Measurements from ENCODE around the gene SSC5D. TPM values are rescaled to one million over a fixed set of nuclear protein-coding genes. Genes with fewer than 3 reads are reported as not detected.

Gene SSC5D
- total RNA-seq, 1 donor from 2014 or later: 0.33 TPM

DNA sequence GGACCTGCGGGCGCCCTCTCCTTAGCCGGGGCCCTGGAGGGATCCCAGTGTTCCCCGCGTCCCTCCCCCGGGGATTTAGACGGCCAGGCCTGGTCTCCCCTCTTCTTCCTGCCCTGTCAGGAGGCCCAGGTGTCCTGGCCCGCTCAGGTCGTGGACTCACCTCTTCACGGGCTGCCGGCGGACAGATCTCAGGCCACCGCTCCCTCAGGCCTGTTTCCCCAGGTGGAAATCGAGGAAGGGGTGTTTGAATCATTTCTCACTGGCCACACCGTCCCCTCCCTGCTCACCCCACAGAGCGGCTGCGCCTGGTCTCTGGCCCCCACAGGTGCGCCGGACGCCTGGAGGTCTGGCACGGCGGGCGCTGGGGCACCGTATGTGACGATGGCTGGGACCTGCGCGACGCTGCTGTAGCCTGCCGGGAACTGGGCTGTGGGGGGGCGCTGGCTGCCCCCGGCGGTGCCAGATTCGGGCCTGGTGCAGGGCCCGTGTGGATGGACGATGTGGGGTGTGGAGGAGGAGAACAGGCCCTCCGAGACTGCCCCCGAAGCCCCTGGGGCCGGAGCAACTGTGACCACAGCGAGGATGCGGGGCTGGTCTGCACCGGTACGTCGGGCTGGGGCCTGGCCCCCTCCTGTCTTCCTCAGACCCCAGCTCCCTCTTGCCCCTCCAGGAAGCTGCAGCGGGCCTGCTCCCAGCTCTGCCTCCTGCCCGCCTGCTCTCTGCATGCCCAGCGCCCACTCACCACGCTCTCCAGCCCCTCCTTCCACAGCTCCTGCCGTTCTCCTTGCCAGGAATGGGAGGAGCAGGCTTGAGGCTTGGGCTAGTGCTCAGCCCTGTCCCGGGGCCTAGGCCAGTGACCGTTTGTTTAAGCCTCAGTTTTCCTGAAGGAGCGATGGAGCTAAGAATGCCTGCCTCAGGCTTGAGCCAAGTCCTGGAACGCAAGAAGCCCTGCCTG is 2.5 kb downstream of the SSC5D start:
- no peak for DNase-seq (ENCODE audit: low read depth)
- Histone ChIP-seq H3K4me3 (ENCODE audit: low read depth, low read length) (no peak overlapping the region), H3K27me3 (ENCODE audit: control insufficient read depth, insufficient read depth, low read length) (no peaks in the 10 kb centered on the region), H3K36me3 (ENCODE audit: control insufficient read depth, insufficient read depth, low read length) (no peaks in the 10 kb centered on the region)
- TF ChIP-seq, protein P1, sequence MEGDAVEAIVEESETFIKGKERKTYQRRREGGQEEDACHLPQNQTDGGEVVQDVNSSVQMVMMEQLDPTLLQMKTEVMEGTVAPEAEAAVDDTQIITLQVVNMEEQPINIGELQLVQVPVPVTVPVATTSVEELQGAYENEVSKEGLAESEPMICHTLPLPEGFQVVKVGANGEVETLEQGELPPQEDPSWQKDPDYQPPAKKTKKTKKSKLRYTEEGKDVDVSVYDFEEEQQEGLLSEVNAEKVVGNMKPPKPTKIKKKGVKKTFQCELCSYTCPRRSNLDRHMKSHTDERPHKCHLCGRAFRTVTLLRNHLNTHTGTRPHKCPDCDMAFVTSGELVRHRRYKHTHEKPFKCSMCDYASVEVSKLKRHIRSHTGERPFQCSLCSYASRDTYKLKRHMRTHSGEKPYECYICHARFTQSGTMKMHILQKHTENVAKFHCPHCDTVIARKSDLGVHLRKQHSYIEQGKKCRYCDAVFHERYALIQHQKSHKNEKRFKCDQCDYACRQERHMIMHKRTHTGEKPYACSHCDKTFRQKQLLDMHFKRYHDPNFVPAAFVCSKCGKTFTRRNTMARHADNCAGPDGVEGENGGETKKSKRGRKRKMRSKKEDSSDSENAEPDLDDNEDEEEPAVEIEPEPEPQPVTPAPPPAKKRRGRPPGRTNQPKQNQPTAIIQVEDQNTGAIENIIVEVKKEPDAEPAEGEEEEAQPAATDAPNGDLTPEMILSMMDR (IDR thresholded peaks at IDR 0.05; ENCODE audit: insufficient read depth, low read length, poor library complexity, severe bottlenecking): no peak

DNA sequence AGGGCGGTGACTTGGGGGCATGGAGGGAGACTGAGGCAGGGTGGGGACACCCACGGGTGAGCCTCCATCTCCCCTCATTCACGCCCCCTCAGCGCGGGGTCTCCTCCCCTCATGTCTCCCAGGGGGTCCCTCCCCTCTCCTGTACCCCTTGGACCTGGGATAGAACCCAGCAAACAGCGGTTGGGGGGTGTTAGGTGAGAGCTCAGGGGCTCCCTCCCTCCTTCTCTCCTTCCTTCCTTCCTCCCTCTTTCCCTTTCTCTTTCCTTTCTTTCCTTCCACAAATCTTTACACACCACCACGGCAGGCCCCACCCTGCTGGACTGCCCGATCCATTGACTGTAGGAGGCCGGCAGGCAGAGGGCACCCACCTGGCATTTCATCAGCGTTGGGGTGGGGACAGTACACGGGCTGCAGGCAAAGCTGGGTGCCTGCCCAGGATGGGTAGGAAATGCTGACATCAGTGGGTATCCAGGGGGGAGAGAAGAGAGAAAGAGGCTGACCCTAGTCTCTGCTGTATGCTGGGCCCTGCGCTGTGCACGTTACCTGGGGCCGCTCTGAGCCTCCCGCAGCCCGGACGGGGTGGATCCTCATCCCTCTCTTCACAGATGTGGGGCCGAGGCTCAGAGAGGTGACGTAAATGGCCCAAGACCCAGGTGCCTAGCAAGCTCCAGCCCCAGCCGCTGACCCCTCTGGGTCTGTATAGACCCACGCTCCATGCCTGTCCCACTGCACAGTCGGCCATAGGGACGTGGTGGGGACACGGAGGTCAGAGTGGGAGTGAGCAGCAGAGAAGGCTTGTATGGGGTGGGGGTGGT is 3.5 kb downstream of the SSC5D start:
- TF ChIP-seq, protein P1 (IDR thresholded peaks at IDR 0.05; ENCODE audit: insufficient read depth, low read length, poor library complexity, severe bottlenecking): no peak
- Histone ChIP-seq H3K27me3 (ENCODE audit: control insufficient read depth, insufficient read depth, low read length) (no peaks in the 10 kb centered on the region), H3K4me3 (ENCODE audit: low read depth, low read length) (no peak overlapping the region), H3K36me3 (ENCODE audit: control insufficient read depth, insufficient read depth, low read length) (no peaks in the 10 kb centered on the region)
- DNase-seq (ENCODE audit: low read depth): no peak

DNA sequence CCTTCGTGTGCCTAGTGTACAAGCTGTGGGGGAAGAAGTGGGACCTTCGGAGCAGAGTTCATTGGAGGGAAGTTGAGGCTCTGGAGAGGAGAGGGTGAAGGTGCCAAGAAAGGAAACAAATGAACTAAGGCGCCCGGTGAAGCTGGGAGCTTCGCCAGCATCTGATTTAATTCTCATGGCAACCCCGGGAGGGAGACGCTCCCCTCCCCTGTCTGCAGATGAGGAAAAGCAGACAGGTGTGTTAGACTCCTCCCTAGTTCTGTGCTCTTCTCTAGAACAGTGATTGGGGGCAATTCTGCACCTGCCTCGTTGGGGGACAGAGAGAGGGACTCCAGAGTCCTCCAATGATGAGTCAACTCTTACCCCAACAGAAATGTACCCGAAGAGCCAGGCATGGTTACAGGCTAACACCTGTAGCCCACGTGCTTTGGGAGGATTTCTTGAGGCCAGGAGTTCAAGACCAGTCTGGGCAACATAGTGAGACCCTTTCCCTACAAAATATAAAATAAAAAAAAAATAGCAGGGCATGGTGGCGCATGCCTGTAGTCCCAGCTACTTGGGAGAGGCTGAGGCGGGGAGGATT is 4.2 kb downstream of the SSC5D start:
- Histone ChIP-seq H3K36me3 (ENCODE audit: control insufficient read depth, insufficient read depth, low read length) (no peaks in the 10 kb centered on the region), H3K4me3 (ENCODE audit: low read depth, low read length) (no peak overlapping the region), H3K27me3 (ENCODE audit: control insufficient read depth, insufficient read depth, low read length) (no peaks in the 10 kb centered on the region)
- no peak for DNase-seq (ENCODE audit: low read depth)
- TF ChIP-seq, protein P1 (IDR thresholded peaks at IDR 0.05; ENCODE audit: insufficient read depth, low read length, poor library complexity, severe bottlenecking): no peak

DNA sequence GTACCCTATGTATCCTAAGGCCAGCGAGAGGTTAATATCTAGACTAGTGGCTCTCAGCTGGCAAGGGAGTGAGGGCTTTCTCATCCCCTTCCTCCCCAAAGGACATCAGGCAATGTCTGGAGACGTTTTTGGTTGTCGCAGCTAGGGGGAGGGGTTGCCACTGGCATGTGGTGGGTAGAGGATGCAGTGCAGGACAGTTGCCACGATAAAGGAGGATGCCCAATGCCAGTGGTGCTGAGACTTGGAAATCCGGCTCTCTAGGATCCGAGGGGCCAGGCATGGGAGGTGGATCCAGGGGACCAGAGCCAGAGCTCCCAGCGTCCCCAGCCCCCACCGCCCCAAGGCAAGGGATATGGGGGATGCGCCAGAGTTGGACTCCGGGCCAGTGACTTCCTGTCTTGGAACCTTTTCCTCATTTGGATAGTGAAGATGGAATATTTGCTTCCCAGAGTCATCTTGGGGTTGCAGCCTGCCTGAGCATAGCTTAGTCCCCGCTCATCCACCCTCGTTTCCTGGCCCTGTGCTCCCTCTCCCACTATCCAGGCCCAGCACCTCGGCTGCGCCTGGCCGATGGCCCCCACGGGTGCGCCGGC is 4.9 kb downstream of the SSC5D start:
- Histone ChIP-seq H3K36me3 (ENCODE audit: control insufficient read depth, insufficient read depth, low read length) (peaks cover 2% of the 10 kb centered on the region), H3K27me3 (ENCODE audit: control insufficient read depth, insufficient read depth, low read length) (no peaks in the 10 kb centered on the region), H3K4me3 (ENCODE audit: low read depth, low read length) (no peak overlapping the region)
- DNase-seq (ENCODE audit: low read depth): no peak
- TF ChIP-seq, protein P1 (IDR thresholded peaks at IDR 0.05; ENCODE audit: insufficient read depth, low read length, poor library complexity, severe bottlenecking): no peak

DNA sequence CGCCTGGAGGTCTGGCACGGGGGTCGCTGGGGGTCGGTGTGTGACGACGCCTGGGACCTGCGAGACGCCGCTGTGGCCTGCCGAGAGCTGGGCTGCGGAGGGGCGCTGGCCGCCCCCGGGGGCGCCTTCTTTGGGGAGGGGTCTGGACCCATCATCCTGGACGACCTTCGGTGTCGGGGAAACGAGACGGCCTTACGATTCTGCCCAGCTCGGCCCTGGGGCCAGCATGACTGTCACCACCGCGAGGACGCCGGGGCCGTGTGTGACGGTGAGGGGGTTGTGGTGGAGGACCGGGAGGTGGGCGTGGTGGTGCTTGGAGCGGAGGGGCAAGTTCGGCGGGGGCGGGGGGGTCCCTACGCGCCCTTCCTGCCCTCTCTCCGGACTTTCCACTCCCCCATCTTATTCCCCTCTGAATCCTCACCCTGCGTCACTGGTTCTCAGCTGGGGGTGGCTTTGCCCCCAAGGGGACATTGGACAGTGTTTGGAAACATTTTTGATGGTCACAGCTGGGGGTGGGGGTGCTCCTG is 5.5 kb downstream of the SSC5D start:
- no peak for DNase-seq (ENCODE audit: low read depth)
- H3K27me3 ChIP-seq (ENCODE audit: control insufficient read depth, insufficient read depth, low read length): no peaks in the 10 kb centered on the region
- H3K4me3 ChIP-seq (ENCODE audit: low read depth, low read length): no peak overlapping the region
- peaks cover 2% of the 10 kb centered on the region for H3K36me3 ChIP-seq (ENCODE audit: control insufficient read depth, insufficient read depth, low read length)
- TF ChIP-seq, protein P1 (IDR thresholded peaks at IDR 0.05; ENCODE audit: insufficient read depth, low read length, poor library complexity, severe bottlenecking): no peak

Data from kidney epithelial cell (primary cell).